ENCODE measurements around the gene DRAM1.

GRCh38 chr12:101847325-101847724, 30.1 kb upstream of the DRAM1 start:
- no peak for TF ChIP-seq CTCF (IDR thresholded peaks at IDR 0.05; ENCODE audit: low read depth, low read length)
- TF ChIP-seq EZH2phosphoT487 (IDR thresholded peaks at IDR 0.05; ENCODE audit: low read depth): no peak
